PC-3 (cell line): ENCODE measurements around the gene TBC1D14.

Experiments used
- CTCF ChIP-seq: fragments of 300-600 bp; sonication (generic); conservative IDR thresholded peaks from 2 replicates; pipeline ENCODE4 v1.5.1; 2017; ENCODE audit warnings: antibody characterized with exemption, low read depth, mild to moderate bottlenecking, low read length
- EZH2 ChIP-seq: fragments of 300-600 bp; sonication (generic); IDR thresholded peaks from one replicate; pipeline ENCODE4 v1.6.1; 2017; ENCODE audit warnings: antibody characterized with exemption, mild to moderate bottlenecking, low read length; ENCODE audit not compliant: unreplicated experiment
- EZH2phosphoT487 ChIP-seq: fragments of 300-600 bp; sonication (generic); IDR thresholded peaks from 2 replicates; pipeline ENCODE4 v1.6.1; 2018; ENCODE audit warnings: mild to moderate bottlenecking, antibody characterized with exemption, low read length, borderline replicate concordance

- TF ChIP-seq EZH2: no peak
- no peak for TF ChIP-seq CTCF
- no peak for TF ChIP-seq EZH2phosphoT487
Measured at GRCh38 chr4:7077371-7077770, 167.7 kb downstream of the TBC1D14 start.
